Astrocyte of the hippocampus (primary cell): ENCODE results near the gene TSSK1B.
A peak's percentile ranks its signal among the peaks of the same experiment; 100 is the strongest.
"Not testable (repeated sequence)": the region's sequence is repeated elsewhere in the genome, so short reads cannot be mapped to it uniquely, and the experiment has no call there.

Source experiments
- DNase-seq: peaks from one replicate; pipeline ENCODE4 v3.0.0; 2011; ENCODE audit warnings: low read depth, low spot score

The TSSK1B gene

GRCh38 chr5:113434889-113435288 lies at the start of gene TSSK1B:
Gene TSSK1B (minus strand): TSS chr5:113434989. CDS start chr5:113434839, 150 bp downstream.
- DNase-seq: no peak

- no peak for DNase-seq
Measured at GRCh38 chr5:113480243-113480642, 45.5 kb upstream of the TSSK1B start.

- DNase-seq: no peak
Measured at GRCh38 chr5:113478691-113479090, 43.9 kb upstream of the TSSK1B start.

GRCh38 chr5:113474100-113474728 lies 39.4 kb upstream of the TSSK1B start:
- DNase-seq: no peak

- DNase-seq: no peak
Measured at GRCh38 chr5:113463032-113463431, 28.2 kb upstream of the TSSK1B start.

- not testable (repeated sequence) for DNase-seq
Measured at GRCh38 chr5:113457106-113457505, 22.3 kb upstream of the TSSK1B start.

- DNase-seq: no peak
Measured at GRCh38 chr5:113452941-113453340, 18.2 kb upstream of the TSSK1B start.

- DNase-seq: no peak
Measured at GRCh38 chr5:113451797-113452196, 17.0 kb upstream of the TSSK1B start.

GRCh38 chr5:113450929-113451328 lies 16.1 kb upstream of the TSSK1B start:
- no peak for DNase-seq

GRCh38 chr5:113450462-113450861 lies 15.7 kb upstream of the TSSK1B start:
- no peak for DNase-seq

- no peak for DNase-seq
Measured at GRCh38 chr5:113448252-113448651, 13.5 kb upstream of the TSSK1B start.

GRCh38 chr5:113447498-113448050 lies 12.8 kb upstream of the TSSK1B start:
- no peak for DNase-seq

- DNase-seq: no peak
Measured at GRCh38 chr5:113446358-113446927, 11.7 kb upstream of the TSSK1B start.

- DNase-seq: no peak
Measured at GRCh38 chr5:113437111-113437510, 2.3 kb upstream of the TSSK1B start.

GRCh38 chr5:113435575-113435974 lies 786 bp upstream of the TSSK1B start:
- peak; percentile 25 for DNase-seq

- no peak for DNase-seq
Measured at GRCh38 chr5:113433862-113434612, 752 bp downstream of the TSSK1B start.

- DNase-seq: no peak
Measured at GRCh38 chr5:113433071-113433470, 1.7 kb downstream of the TSSK1B start.

GRCh38 chr5:113427871-113428574 lies 6.8 kb downstream of the TSSK1B start:
- no peak for DNase-seq

- no peak for DNase-seq
Measured at GRCh38 chr5:113425909-113426308, 8.9 kb downstream of the TSSK1B start.

GRCh38 chr5:113421693-113422092 lies 13.1 kb downstream of the TSSK1B start:
- DNase-seq: no peak

GRCh38 chr5:113405530-113405929 lies 29.3 kb downstream of the TSSK1B start:
- no peak for DNase-seq

- no peak for DNase-seq
Measured at GRCh38 chr5:113404269-113404668, 30.5 kb downstream of the TSSK1B start.
